ENCODE results near the gene HLF. TPM values are rescaled to one million over a fixed set of nuclear protein-coding genes. Genes with fewer than 3 reads are reported as not detected.

Gene HLF
- total RNA-seq, 1 experiment from 2014 or later: 1.5 TPM

DNA sequence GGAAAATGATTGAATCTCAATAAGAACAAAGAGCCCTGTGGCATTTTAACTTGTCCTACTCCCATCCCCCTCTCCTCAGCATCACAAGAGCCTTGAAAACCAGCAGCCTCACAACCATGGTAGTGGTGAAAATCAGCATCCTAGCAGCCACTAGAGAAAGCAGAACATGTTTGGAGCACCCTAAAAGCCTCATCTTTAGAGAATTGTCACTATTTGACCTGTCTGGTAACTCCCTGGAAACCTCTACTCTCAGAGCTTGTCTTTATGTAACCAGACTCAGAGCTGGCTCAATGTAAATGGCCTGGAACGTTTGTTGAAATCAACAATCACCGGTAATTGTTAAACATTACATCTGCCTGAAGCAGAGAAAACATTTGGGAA is 86.1 kb downstream of the HLF start:
- no peak overlapping the region for H2AFZ ChIP-seq (ENCODE audit: low read depth, low read length, poor library complexity, severe bottlenecking)

DNA sequence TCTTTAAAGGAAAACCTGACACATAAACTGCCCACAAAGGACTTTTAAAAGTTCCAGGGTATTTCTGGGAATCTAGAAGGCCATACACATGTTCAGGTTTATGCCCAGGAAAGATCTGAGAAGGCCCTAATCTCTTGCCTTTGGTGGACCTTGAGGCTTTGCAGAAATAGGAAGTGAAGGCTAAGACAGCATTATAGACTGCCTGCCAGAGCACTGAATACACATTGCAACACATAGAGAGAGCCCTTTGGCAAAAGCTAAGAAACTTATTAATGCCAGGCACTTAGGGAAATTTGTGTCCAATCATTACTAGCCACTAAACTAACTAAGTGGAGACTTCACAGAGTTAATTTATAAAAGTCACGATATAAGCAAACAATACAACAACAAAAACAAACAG is 86.5 kb downstream of the HLF start:
- ATAC-seq (no peak), DNase-seq (ENCODE audit: low read depth, low spot score) (no peak)
- TF ChIP-seq POLR2A (IDR thresholded peaks at IDR 0.05; ENCODE audit: borderline replicate concordance, extremely low read depth, insufficient read depth, insufficient read length) (no peak), CEBPB (IDR thresholded peaks at IDR 0.05; ENCODE audit: low read depth) (no peak), SRF (IDR thresholded peaks at IDR 0.05; ENCODE audit: low read depth) (no peak)
- TF ChIP-seq, protein P1, sequence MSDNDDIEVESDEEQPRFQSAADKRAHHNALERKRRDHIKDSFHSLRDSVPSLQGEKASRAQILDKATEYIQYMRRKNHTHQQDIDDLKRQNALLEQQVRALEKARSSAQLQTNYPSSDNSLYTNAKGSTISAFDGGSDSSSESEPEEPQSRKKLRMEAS (IDR thresholded peaks at IDR 0.05): no peak
- no peaks in the 10 kb centered on the region for H3K9me3 ChIP-seq (ENCODE audit: control insufficient read depth in 1 of 2, insufficient read depth in 1 of 2, low read depth in 1 of 2, low read length in 2 of 2)
- no peaks in the 10 kb centered on the region for H3K79me2 ChIP-seq (ENCODE audit: insufficient read depth, low read length)
- no peak overlapping the region for H2AFZ ChIP-seq (ENCODE audit: low read depth, low read length, poor library complexity, severe bottlenecking)
- POLR2A ChIA-PET: no interaction called here
- no peaks in the 10 kb centered on the region for H4K20me1 ChIP-seq (ENCODE audit: insufficient read depth)
- H3K36me3 ChIP-seq (ENCODE audit: control insufficient read depth in 1 of 2, insufficient read depth in 2 of 2, low read length in 2 of 2): no peaks in the 10 kb centered on the region
- CTCF ChIA-PET: interaction anchor here (1.3 to 2.0 kb wide), 2 partner anchors 358 to 360 kb away, joined by 4 to 7 read pairs; no protein-coding TSS in a partner anchor
- no peak overlapping the region for H3K27ac ChIP-seq (ENCODE audit: low read depth, low read length)
- no peak overlapping the region for H3K9ac ChIP-seq (ENCODE audit: low read length)
- H3K4me2 ChIP-seq (ENCODE audit: low read length): no peak overlapping the region
- no peak overlapping the region for H3K4me3 ChIP-seq (replicated peaks in 1 of 2; ENCODE audit: low read depth in 1 of 2, low read length in 2 of 2)
- no TSS peak for BruUV-seq (replicated peaks)
- H3K4me1 ChIP-seq (ENCODE audit: control insufficient read depth in 1 of 2, insufficient read depth in 2 of 2, low read length in 2 of 2): no peaks in the 10 kb centered on the region
- H3K9me2 ChIP-seq (ENCODE audit: insufficient read depth): no peaks in the 10 kb centered on the region
- RAD21 ChIA-PET (ENCODE audit: low non-redundant PET in 1 of 2, low total read pairs in 2 of 2, uncharacterized antibody in 2 of 2, unreplicated experiment in 2 of 2): no interaction called here
- intact Hi-C loops (cut with micrococcal nuclease): loop anchor here (10.0 kb wide), 1 partner anchor 414 kb away; no protein-coding TSS in a partner anchor
- H3K27me3 ChIP-seq (ENCODE audit: insufficient read depth, low read length): no peaks in the 10 kb centered on the region

More for the DNA sequence above, 86.1 kb downstream of the HLF start:
- ChIA-PET RAD21 (ENCODE audit: low non-redundant PET in 1 of 2, low total read pairs in 2 of 2, uncharacterized antibody in 2 of 2, unreplicated experiment in 2 of 2) (no interaction called here), POLR2A (no interaction called here), CTCF (no interaction called here)
- H3K4me2 ChIP-seq (ENCODE audit: low read length): no peak overlapping the region
- no peak overlapping the region for H3K4me3 ChIP-seq (replicated peaks in 1 of 2; ENCODE audit: low read depth in 1 of 2, low read length in 2 of 2)
- no peaks in the 10 kb centered on the region for H3K79me2 ChIP-seq (ENCODE audit: insufficient read depth, low read length)
- H3K9me3 ChIP-seq (ENCODE audit: control insufficient read depth in 1 of 2, insufficient read depth in 1 of 2, low read depth in 1 of 2, low read length in 2 of 2): no peaks in the 10 kb centered on the region
- BruUV-seq (replicated peaks): no TSS peak
- no peaks in the 10 kb centered on the region for H3K36me3 ChIP-seq (ENCODE audit: control insufficient read depth in 1 of 2, insufficient read depth in 2 of 2, low read length in 2 of 2)
- no peaks in the 10 kb centered on the region for H4K20me1 ChIP-seq (ENCODE audit: insufficient read depth)
- H3K9ac ChIP-seq (ENCODE audit: low read length): no peak overlapping the region
- no peak overlapping the region for H3K27ac ChIP-seq (ENCODE audit: low read depth, low read length)
- no peaks in the 10 kb centered on the region for H3K9me2 ChIP-seq (ENCODE audit: insufficient read depth)
- ATAC-seq: no peak
- no peaks in the 10 kb centered on the region for H3K4me1 ChIP-seq (ENCODE audit: control insufficient read depth in 1 of 2, insufficient read depth in 2 of 2, low read length in 2 of 2)
- TF ChIP-seq ZNF274 (IDR thresholded peaks at IDR 0.05; ENCODE audit: low read depth, low read length) (no peak), TCF7L2 (IDR thresholded peaks at IDR 0.05; ENCODE audit: borderline replicate concordance, extremely low read depth, insufficient read depth, insufficient read length) (no peak), POLR2AphosphoS5 (IDR thresholded peaks at IDR 0.05; ENCODE audit: low read depth, low read length) (no peak), ZFX (IDR thresholded peaks at IDR 0.05) (no peak)
- no peaks in the 10 kb centered on the region for H3K27me3 ChIP-seq (ENCODE audit: insufficient read depth, low read length)
- DNase-seq (ENCODE audit: low read depth, low spot score): no peak
- intact Hi-C loops (cut with micrococcal nuclease): loop anchor here (10.0 kb wide), 1 partner anchor 414 kb away; no protein-coding TSS in a partner anchor

Data from HCT116 (cell line).